Keratinocyte (primary cell): ENCODE results near the gene STX3. TPM values are rescaled to one million over a fixed set of nuclear protein-coding genes. Genes with fewer than 3 reads are reported as not detected.

Source experiments
- DNase-seq: peaks from one replicate; pipeline ENCODE4 v3.0.0-alpha.2; 2011; ENCODE audit warnings: low read depth, missing footprints, low spot score
- FAIRE-seq: peaks from 2 replicates; lab custom pipeline; 2011; peaks lifted over from hg19 to GRCh38; lab: Jason Lieb, UNC
- H2AFZ ChIP-seq: 2 replicates; pipeline ENCODE4 v1.6.0; 2012; ENCODE audit warnings: low read length, control low read depth, inconsistent platforms; ENCODE audit not compliant: control insufficient read depth
- H3K27ac ChIP-seq: 2 replicates; pipeline ENCODE4 v1.5.1; 2011; ENCODE audit warnings: low read length; ENCODE audit not compliant: control insufficient read depth, insufficient read depth
- H3K27me3 ChIP-seq: 3 replicates; pipeline ENCODE4 v1.6.0; 2011; ENCODE audit warnings: low read length; ENCODE audit not compliant: control insufficient read depth, insufficient read depth; ENCODE audit errors: extremely low read depth
- H3K36me3 ChIP-seq, 2 experiments: 2 replicates in 1 of 2; 3 replicates in 1 of 2; pipeline ENCODE4 v1.5.1; 2011; ENCODE audit warnings: low read length in 2 of 2, mild to moderate bottlenecking in 1 of 2; ENCODE audit not compliant: control insufficient read depth in 2 of 2, insufficient read depth in 2 of 2; ENCODE audit errors: extremely low read depth in 1 of 2
- H3K4me1 ChIP-seq: 3 replicates; pipeline ENCODE4 v1.5.1; 2011; ENCODE audit warnings: low read length; ENCODE audit not compliant: control insufficient read depth, insufficient read depth; ENCODE audit errors: extremely low read depth
- H3K4me2 ChIP-seq: 3 replicates; pipeline ENCODE4 v1.6.0; 2011; ENCODE audit warnings: low read depth, low read length; ENCODE audit not compliant: control insufficient read depth, insufficient read depth; ENCODE audit errors: extremely low read depth
- H3K4me3 ChIP-seq, 3 experiments: fragments of 200-600 bp in 1 of 3; sonication (generic) in 1 of 3; 2 replicates in 2 of 3; 3 replicates in 1 of 3; pipeline ENCODE4 v1.5.1; 2011 to 2016; ENCODE audit warnings: low read length in 3 of 3, mild to moderate bottlenecking in 3 of 3, control low read depth in 2 of 3, inconsistent platforms in 1 of 3, low read depth in 1 of 3, mixed read lengths in 1 of 3, mixed run types in 1 of 3, moderate library complexity in 1 of 3; ENCODE audit not compliant: control insufficient read depth in 2 of 3, insufficient read depth in 2 of 3; ENCODE audit errors: extremely low read depth in 1 of 3
- H3K79me2 ChIP-seq: 2 replicates; pipeline ENCODE4 v1.6.0; 2012; ENCODE audit warnings: low read length; ENCODE audit not compliant: control insufficient read depth, insufficient read depth
- H3K9ac ChIP-seq: 3 replicates; pipeline ENCODE4 v1.6.0; 2011; ENCODE audit warnings: low read length; ENCODE audit not compliant: control insufficient read depth, insufficient read depth; ENCODE audit errors: extremely low read depth
- H3K9me1 ChIP-seq: 3 replicates; pipeline ENCODE4 v1.6.0; 2011; ENCODE audit warnings: low read length; ENCODE audit not compliant: control insufficient read depth, insufficient read depth; ENCODE audit errors: extremely low read depth
- H3K9me3 ChIP-seq: 2 replicates; pipeline ENCODE4 v1.5.1; 2012; ENCODE audit warnings: low read depth, low read length; ENCODE audit not compliant: control insufficient read depth
- H4K20me1 ChIP-seq: 3 replicates; pipeline ENCODE4 v1.6.0; 2011; ENCODE audit warnings: low read length; ENCODE audit not compliant: control insufficient read depth, insufficient read depth; ENCODE audit errors: extremely low read depth
- CTCF ChIP-seq, 3 experiments: IDR thresholded peaks in 1 of 3; conservative IDR thresholded peaks in 1 of 3; optimal IDR thresholded peaks in 1 of 3; 2 replicates in 2 of 3; 3 replicates in 1 of 3; pipeline versions ENCODE3 to v1.5.1; 2011; ENCODE audit warnings: low read length in 3 of 3, mild to moderate bottlenecking in 3 of 3, moderate library complexity in 2 of 3, control low read depth in 1 of 3, inconsistent platforms in 1 of 3; ENCODE audit not compliant: insufficient read depth in 2 of 3; ENCODE audit errors: extremely low read depth in 1 of 3
- EZH2 ChIP-seq: IDR thresholded peaks from one replicate; pipeline ENCODE4 v1.6.1; 2012; ENCODE audit warnings: inconsistent platforms, mild to moderate bottlenecking, low read length, moderate library complexity
- dilution Hi-C: fragments of 300-500 bp; cut with MboI; formaldehyde crosslinking; loops from one replicate; pipeline ENCODE4 v1.7.0; 2020; ENCODE audit warnings: low sequenced_read_pairs; ENCODE audit not compliant: extremely low pct_ligation_motif_present
- polyA plus RNA-seq, 5 experiments: library from polyadenylated mRNA; depleted of rRNA in 3 of 5; stranded (reverse) in 3 of 5; stranded (forward) in 1 of 5; unstranded in 1 of 5; fragments of >200 nt; gene quantifications; 1 replicate in 1 of 5; 2 replicates in 3 of 5; 3 replicates in 1 of 5; pipeline versions ENCODE4 v1.2.1 to v1.2.3, GENCODE V29; 2011 to 2012; ENCODE audit warnings: missing spikeins in 2 of 5, low read depth in 1 of 5, low replicate concordance in 1 of 5

STX3 gene
- polyA plus RNA-seq, 1 donor (not counting 4 experiments of a cell fraction or from before 2014, with no cell fraction given), result 48.0 TPM

DNA sequence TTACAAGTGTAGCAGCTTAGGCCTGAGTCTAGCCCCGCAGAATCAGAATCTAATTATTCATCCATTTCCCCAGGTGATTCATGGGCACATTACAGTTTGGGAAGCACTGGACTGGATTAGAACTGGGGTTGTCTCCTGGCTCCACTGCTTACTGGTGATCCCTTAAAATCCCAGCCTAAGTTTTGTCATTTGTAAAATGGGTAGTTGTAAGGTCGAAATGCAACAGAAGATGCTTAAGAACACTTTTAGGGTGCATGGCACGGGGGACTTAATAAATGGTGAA lies 1.3 kb downstream of the STX3 start:
- H3K27ac ChIP-seq, result peak overlapping the region; percentile 95
- peak overlapping the region; percentile 96 for H3K9ac ChIP-seq
- H2AFZ ChIP-seq, result no peak overlapping the region
- H4K20me1 ChIP-seq, result peaks cover 17% of the 10 kb centered on the region
- H3K27me3 ChIP-seq, result no peaks in the 10 kb centered on the region
- TF ChIP-seq EZH2, result no peak
- no peak for TF ChIP-seq CTCF (optimal IDR thresholded peaks at IDR 0.05 in 1 of 3, IDR thresholded peaks at IDR 0.05 in 1 of 3, conservative IDR thresholded peaks at IDR 0.05 in 1 of 3; ENCODE audit: extremely low read depth in 1 of 3, insufficient read depth in 2 of 3, low read length in 3 of 3)
- FAIRE-seq (peak; percentile 32), DNase-seq (no peak)
- peak overlapping the region; percentile 87 to 97 (median 96) for H3K4me3 ChIP-seq
- H3K79me2 ChIP-seq, result peaks cover 59% of the 10 kb centered on the region
- H3K36me3 ChIP-seq, result peaks cover 9 to 11% of the 10 kb centered on the region in 2 experiments
- dilution Hi-C loops, result no loop called here
- H3K4me1 ChIP-seq, result peaks cover 21% of the 10 kb centered on the region
- peaks cover 15% of the 10 kb centered on the region for H3K9me1 ChIP-seq
- H3K9me3 ChIP-seq, result no peaks in the 10 kb centered on the region
- peak overlapping the region; percentile 99 for H3K4me2 ChIP-seq

DNA sequence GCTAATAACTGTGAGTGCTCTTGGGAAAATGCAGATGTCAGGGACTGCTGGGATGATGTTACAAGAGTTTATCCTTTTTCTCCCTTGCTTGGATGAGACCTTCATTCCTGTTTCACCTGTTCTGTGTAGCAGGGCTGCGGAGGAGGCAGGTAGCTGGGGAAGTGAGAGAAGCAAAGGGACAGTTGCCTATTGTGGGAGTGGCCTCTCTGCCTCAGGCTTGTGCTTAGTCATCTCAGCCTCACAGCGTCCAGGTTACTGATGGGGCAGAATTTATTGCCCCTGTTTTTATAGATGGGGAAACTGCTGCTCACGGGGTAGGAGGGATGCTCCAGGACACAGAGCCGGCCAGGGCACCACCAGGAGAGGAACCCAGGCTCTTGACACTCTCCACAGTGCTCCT lies 1.7 kb downstream of the STX3 start:
- TF ChIP-seq CTCF (optimal IDR thresholded peaks at IDR 0.05 in 1 of 3, IDR thresholded peaks at IDR 0.05 in 1 of 3, conservative IDR thresholded peaks at IDR 0.05 in 1 of 3; ENCODE audit: extremely low read depth in 1 of 3, insufficient read depth in 2 of 3, low read length in 3 of 3) (no peak), EZH2 (no peak)
- peaks cover 18% of the 10 kb centered on the region for H4K20me1 ChIP-seq
- FAIRE-seq (peak; percentile 69), DNase-seq (no peak)
- dilution Hi-C loops, result no loop called here
- peak overlapping the region; percentile 87 to 97 (median 96) for H3K4me3 ChIP-seq
- peaks cover 62% of the 10 kb centered on the region for H3K79me2 ChIP-seq
- peak overlapping the region; percentile 99 for H3K4me2 ChIP-seq
- H3K36me3 ChIP-seq, result peaks cover 9 to 11% of the 10 kb centered on the region in 2 experiments
- no peak overlapping the region for H2AFZ ChIP-seq
- peaks cover 15% of the 10 kb centered on the region for H3K9me1 ChIP-seq
- H3K27me3 ChIP-seq, result no peaks in the 10 kb centered on the region
- peaks cover 21% of the 10 kb centered on the region for H3K4me1 ChIP-seq
- peak overlapping the region; percentile 96 for H3K9ac ChIP-seq
- H3K27ac ChIP-seq, result peak overlapping the region; percentile 95
- no peaks in the 10 kb centered on the region for H3K9me3 ChIP-seq
